Activated gamma-delta T cell (primary cell): ENCODE data around the gene FOXP2.
"Not testable (repeated sequence)": the region's sequence is repeated elsewhere in the genome, so short reads cannot be mapped to it uniquely, and the experiment has no call there.

ENCODE experiments used
- DNase-seq: peaks from one replicate; lab custom pipeline; 2025; lab: John Stamatoyannopoulos, UW

FOXP2 gene

GRCh38 chr7:114422507-114423501, 8.2 kb downstream of the FOXP2 start:
- DNase-seq, result no peak

GRCh38 chr7:114426382-114426781, 11.8 kb downstream of the FOXP2 start:
- DNase-seq, result no peak

- DNase-seq, result no peak
These were observed 12.2 kb downstream of the FOXP2 start for GRCh38 chr7:114426824-114427223.

- no peak for DNase-seq
These were observed 13.6 kb downstream of the FOXP2 start for GRCh38 chr7:114428211-114428610.

GRCh38 chr7:114431189-114431588, 16.6 kb downstream of the FOXP2 start:
- DNase-seq, result no peak

- no peak for DNase-seq
These were observed 17.4 kb downstream of the FOXP2 start for GRCh38 chr7:114432061-114432460.

- no peak for DNase-seq
These were observed 18.1 kb downstream of the FOXP2 start for GRCh38 chr7:114432703-114433102.

- no peak for DNase-seq
These were observed 25.0 kb downstream of the FOXP2 start for GRCh38 chr7:114439581-114439980.

GRCh38 chr7:114440927-114441326, 26.3 kb downstream of the FOXP2 start:
- DNase-seq, result not testable (repeated sequence)

- DNase-seq, result no peak
These were observed 29.6 kb downstream of the FOXP2 start for GRCh38 chr7:114444196-114444595.

GRCh38 chr7:114450431-114450830, 35.8 kb downstream of the FOXP2 start:
- no peak for DNase-seq

- DNase-seq, result no peak
These were observed 45.0 kb downstream of the FOXP2 start for GRCh38 chr7:114459574-114459973.

- no peak for DNase-seq
These were observed 45.4 kb downstream of the FOXP2 start for GRCh38 chr7:114460021-114460420.

GRCh38 chr7:114466917-114467316, 52.3 kb downstream of the FOXP2 start:
- no peak for DNase-seq

GRCh38 chr7:114468844-114469243, 54.2 kb downstream of the FOXP2 start:
- DNase-seq, result no peak

GRCh38 chr7:114472896-114473512, 58.4 kb downstream of the FOXP2 start:
- DNase-seq, result no peak

GRCh38 chr7:114478384-114478783, 63.8 kb downstream of the FOXP2 start:
- DNase-seq, result no peak

GRCh38 chr7:114481999-114482398, 67.4 kb downstream of the FOXP2 start:
- no peak for DNase-seq

- no peak for DNase-seq
These were observed 69.6 kb downstream of the FOXP2 start for GRCh38 chr7:114484226-114484625.

- no peak for DNase-seq
These were observed 72.6 kb downstream of the FOXP2 start for GRCh38 chr7:114487174-114487573.

GRCh38 chr7:114488696-114489095, 74.1 kb downstream of the FOXP2 start:
- DNase-seq, result no peak

- not testable (repeated sequence) for DNase-seq
These were observed 82.9 kb downstream of the FOXP2 start for GRCh38 chr7:114497491-114497890.
